MCF 10A (cell line): ENCODE data around the gene MGAT5. TPM values are rescaled to one million over a fixed set of nuclear protein-coding genes. Genes with fewer than 3 reads are reported as not detected.

ENCODE experiments used
- BruUV-seq: library from RNA; stranded (reverse); fragments of 400-500 nt; replicated peaks from 2 replicates; lab custom pipeline; 2021; lab: Mats Ljungman, UMichigan
- CTCF ChIA-PET: fragments of 300-600 bp; sonication (Branson Sonifier 250); formaldehyde crosslinking; extraction: SDS; loops from one replicate; lab custom pipeline; 2021; ENCODE audit warnings: antibody characterized with exemption, inconsistent platforms; lab: Yijun Ruan, JAX
- POLR2A ChIA-PET: fragments of 300-600, 350-650 bp; sonication (Branson Sonifier 250); formaldehyde crosslinking; extraction: SDS; loops from one replicate; lab custom pipeline; 2020; ENCODE audit warnings: antibody characterized with exemption, inconsistent platforms; lab: Yijun Ruan, JAX
- DNase-seq: peaks from one replicate; pipeline ENCODE4 v3.0.0-alpha.2; 2018; ENCODE audit not compliant: unreplicated experiment
- H3K27ac Mint-ChIP-seq: one replicate; pipeline ENCODE4 v1.8.0; 2022; ENCODE audit warnings: mild to moderate bottlenecking, low read depth, mixed read lengths; ENCODE audit not compliant: unreplicated experiment
- H3K27me3 Mint-ChIP-seq: one replicate; pipeline ENCODE4 v1.8.0; 2022; ENCODE audit warnings: mixed read lengths; ENCODE audit not compliant: insufficient read depth, unreplicated experiment
- H3K36me3 Mint-ChIP-seq: one replicate; pipeline ENCODE4 v1.8.0; 2022; ENCODE audit warnings: mild to moderate bottlenecking, moderate library complexity, mixed read lengths; ENCODE audit not compliant: insufficient read depth, unreplicated experiment
- H3K4me1 Mint-ChIP-seq: one replicate; pipeline ENCODE4 v1.8.0; 2022; ENCODE audit warnings: mixed read lengths; ENCODE audit not compliant: insufficient read depth, unreplicated experiment
- H3K4me3 Mint-ChIP-seq: one replicate; pipeline ENCODE4 v1.8.0; 2022; ENCODE audit warnings: mild to moderate bottlenecking, moderate library complexity, mixed read lengths; ENCODE audit not compliant: unreplicated experiment
- H3K9me3 Mint-ChIP-seq: one replicate; pipeline ENCODE4 v1.8.0; 2022; ENCODE audit warnings: mixed read lengths; ENCODE audit not compliant: unreplicated experiment
- intact Hi-C: fragments of 100-400 bp; cut with micrococcal nuclease; formaldehyde crosslinking; loops from 2 replicates; pipeline ENCODE4 v1.14.1; 2022
- total RNA-seq: library from RNA; stranded (reverse); gene quantifications from 2 replicates; pipeline ENCODE4 v1.2.3, GENCODE V29; 2022
- TF ChIP-seq, protein P1 (sequence below): fragments of 200-600 bp; IDR thresholded peaks from one replicate; pipeline ENCODE4 v1.8.0; 2022; ENCODE audit warnings: antibody characterized with exemption, mild to moderate bottlenecking; ENCODE audit not compliant: unreplicated experiment

The MGAT5 gene
- total RNA-seq, 1 experiment from 2014 or later: 22.2 TPM

DNA sequence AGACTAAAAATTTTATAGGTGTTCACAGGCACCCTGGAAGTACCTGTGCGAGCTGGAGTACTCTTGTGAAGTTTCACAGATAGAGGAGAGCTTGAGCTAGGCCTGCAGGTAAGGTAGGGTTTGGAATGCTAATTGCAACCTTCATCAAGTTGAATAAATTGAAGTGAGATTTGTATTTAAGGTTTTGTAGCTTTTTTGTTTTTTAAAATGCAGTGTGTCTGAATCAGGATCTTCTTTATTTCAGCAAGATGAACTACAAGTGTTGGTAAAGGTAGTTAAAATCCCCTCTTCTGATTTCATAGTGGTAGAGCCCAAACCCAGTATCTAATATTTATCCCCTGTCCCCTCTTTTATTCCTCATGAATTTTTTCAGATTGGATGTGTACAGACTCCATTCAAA, 45.5 kb downstream of the MGAT5 start:
- no TSS peak for BruUV-seq
- Mint-ChIP-seq H3K4me1 (peaks cover 7% of the 10 kb centered on the region), H3K9me3 (no peaks in the 10 kb centered on the region), H3K4me3 (no peak overlapping the region), H3K36me3 (no peaks in the 10 kb centered on the region), H3K27me3 (no peaks in the 10 kb centered on the region), H3K27ac (no peak overlapping the region)
- intact Hi-C loops: no loop called here
- DNase-seq: no peak
- TF ChIP-seq, protein P1, sequence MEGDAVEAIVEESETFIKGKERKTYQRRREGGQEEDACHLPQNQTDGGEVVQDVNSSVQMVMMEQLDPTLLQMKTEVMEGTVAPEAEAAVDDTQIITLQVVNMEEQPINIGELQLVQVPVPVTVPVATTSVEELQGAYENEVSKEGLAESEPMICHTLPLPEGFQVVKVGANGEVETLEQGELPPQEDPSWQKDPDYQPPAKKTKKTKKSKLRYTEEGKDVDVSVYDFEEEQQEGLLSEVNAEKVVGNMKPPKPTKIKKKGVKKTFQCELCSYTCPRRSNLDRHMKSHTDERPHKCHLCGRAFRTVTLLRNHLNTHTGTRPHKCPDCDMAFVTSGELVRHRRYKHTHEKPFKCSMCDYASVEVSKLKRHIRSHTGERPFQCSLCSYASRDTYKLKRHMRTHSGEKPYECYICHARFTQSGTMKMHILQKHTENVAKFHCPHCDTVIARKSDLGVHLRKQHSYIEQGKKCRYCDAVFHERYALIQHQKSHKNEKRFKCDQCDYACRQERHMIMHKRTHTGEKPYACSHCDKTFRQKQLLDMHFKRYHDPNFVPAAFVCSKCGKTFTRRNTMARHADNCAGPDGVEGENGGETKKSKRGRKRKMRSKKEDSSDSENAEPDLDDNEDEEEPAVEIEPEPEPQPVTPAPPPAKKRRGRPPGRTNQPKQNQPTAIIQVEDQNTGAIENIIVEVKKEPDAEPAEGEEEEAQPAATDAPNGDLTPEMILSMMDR: no peak
- ChIA-PET CTCF (interaction anchor here (0.5 to 1.0 kb wide), 2 partner anchors 152 to 1129 kb away, joined by 3 read pairs; no protein-coding TSS in a partner anchor), POLR2A (no interaction called here)

DNA sequence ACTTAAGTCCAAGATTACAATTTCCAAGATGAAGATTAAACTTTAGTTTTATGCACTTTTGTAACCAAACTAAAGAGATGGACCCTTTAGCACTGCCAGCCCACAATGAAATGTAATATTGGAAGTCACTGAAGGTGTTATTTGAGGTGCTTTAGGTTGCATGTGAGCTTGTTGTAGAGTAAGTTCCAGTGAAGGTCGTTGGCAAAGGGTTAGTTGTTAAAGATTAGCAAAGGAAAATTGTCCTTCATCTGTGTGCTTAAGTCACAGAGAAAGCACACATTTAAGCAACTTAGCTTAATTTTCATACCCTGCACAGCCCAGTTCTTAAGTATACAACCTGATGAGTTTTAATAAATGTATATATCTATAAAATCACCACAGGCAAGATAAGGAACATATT, 46.7 kb downstream of the MGAT5 start:
- intact Hi-C loops: no loop called here
- H3K27ac Mint-ChIP-seq: no peak overlapping the region
- no TSS peak for BruUV-seq
- TF ChIP-seq, protein P1: no peak
- peaks cover 7% of the 10 kb centered on the region for H3K4me1 Mint-ChIP-seq
- no peaks in the 10 kb centered on the region for H3K9me3 Mint-ChIP-seq
- DNase-seq: no peak
- no peak overlapping the region for H3K4me3 Mint-ChIP-seq
- no peaks in the 10 kb centered on the region for H3K27me3 Mint-ChIP-seq
- ChIA-PET POLR2A (no interaction called here), CTCF (no interaction called here)
- H3K36me3 Mint-ChIP-seq: no peaks in the 10 kb centered on the region

DNA sequence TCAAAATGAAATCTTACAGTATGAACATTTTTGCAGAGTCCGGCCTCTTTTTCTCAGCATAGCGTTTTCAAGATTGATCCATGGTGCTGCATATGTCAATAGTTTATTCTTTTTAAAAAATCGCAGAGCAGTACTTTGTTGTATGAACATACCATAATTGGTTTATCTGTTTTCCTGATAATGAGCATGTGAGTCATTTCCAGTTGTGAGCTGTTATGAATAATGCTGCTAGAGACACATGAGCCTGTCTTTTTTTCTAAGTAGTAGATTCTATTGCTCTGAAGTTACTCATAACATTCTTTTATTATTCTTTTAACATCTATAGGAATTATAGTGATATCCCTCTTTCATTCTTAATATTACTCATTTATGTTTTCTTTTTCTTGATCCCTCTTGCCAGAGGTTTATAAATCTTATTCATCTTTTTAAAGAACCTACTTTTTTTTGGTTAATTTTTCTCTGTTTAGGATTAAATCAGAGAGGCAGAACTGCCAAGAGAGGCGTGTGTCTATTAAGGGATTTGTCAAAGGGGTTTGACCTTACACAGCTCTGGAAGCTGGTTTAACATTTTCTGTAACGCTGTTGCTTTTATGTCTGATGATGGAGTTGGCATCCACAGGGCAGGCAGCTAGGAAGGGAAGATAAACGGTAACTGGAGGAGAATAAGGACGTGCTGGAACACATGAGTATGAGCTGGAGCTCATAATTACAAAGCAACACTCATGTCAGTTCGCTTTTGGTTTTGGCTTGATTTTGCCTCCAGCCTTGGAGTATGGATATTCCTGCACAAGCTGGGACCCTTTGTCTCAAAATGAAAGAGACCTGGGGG, 47.4 kb downstream of the MGAT5 start:
- intact Hi-C loops: no loop called here
- ChIA-PET POLR2A (no interaction called here), CTCF (interaction anchor here (1.8 kb wide), 1 partner anchor 150 kb away, joined by 6 read pairs; no protein-coding TSS in a partner anchor)
- no peak for DNase-seq
- Mint-ChIP-seq H3K4me3 (no peak overlapping the region), H3K4me1 (peaks cover 9% of the 10 kb centered on the region), H3K36me3 (no peaks in the 10 kb centered on the region), H3K27ac (no peak overlapping the region), H3K9me3 (no peaks in the 10 kb centered on the region), H3K27me3 (no peaks in the 10 kb centered on the region)
- BruUV-seq: no TSS peak
- TF ChIP-seq, protein P1: no peak

DNA sequence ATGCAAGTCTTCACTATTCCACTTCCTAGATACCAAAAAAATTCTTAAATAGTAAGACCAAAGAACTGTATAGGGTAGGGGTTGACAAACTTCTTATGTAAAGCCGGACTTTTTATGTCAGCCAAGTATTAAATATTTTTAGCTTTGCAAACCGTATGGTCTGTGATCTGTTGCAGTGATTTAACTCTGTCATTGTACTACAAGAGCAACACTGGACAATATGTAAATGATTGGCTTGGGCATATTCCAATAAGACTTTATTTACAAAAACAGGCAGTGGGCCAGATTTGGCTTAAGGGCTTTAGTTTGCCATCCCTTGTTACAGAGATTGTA, 48.0 kb downstream of the MGAT5 start:
- Mint-ChIP-seq H3K27ac (no peak overlapping the region), H3K9me3 (no peaks in the 10 kb centered on the region), H3K4me1 (peaks cover 14% of the 10 kb centered on the region), H3K4me3 (no peak overlapping the region), H3K27me3 (no peaks in the 10 kb centered on the region), H3K36me3 (no peaks in the 10 kb centered on the region)
- POLR2A ChIA-PET: no interaction called here
- CTCF ChIA-PET: interaction anchor here (0.9 to 1.8 kb wide), 2 partner anchors 110 to 149 kb away, joined by 3 to 6 read pairs; no protein-coding TSS in a partner anchor
- TF ChIP-seq, protein P1: no peak
- intact Hi-C loops: no loop called here
- BruUV-seq: no TSS peak
- DNase-seq: no peak
